DOHH2 (cell line): Measurements from ENCODE around the gene CSN1S1.

Experiments
- H3F3A ChIP-seq: fragments of 200-600 bp; sonication (generic), shearing (Covaris generic); 2 replicates; pipeline ENCODE4 v1.6.0; 2016; ENCODE audit warnings: antibody characterized with exemption, mild to moderate bottlenecking; ENCODE audit not compliant: control insufficient read depth, insufficient read depth
- H3K27ac ChIP-seq: fragments of 200-600 bp; sonication (generic); 2 replicates; pipeline ENCODE4 v1.5.1; 2014; ENCODE audit warnings: low read depth, mild to moderate bottlenecking, low read length, moderate library complexity
- H3K27me3 ChIP-seq: fragments of 200-600 bp; sonication (generic); 2 replicates; pipeline ENCODE4 v1.6.1; 2014; ENCODE audit warnings: mild to moderate bottlenecking, low read length, mixed read lengths; ENCODE audit not compliant: control insufficient read depth
- H3K36me3 ChIP-seq: fragments of 200-600 bp; sonication (generic); 2 replicates; pipeline ENCODE4 v1.6.1; 2014; ENCODE audit warnings: mild to moderate bottlenecking, low read length, moderate library complexity, mixed read lengths; ENCODE audit not compliant: control insufficient read depth
- H3K4me1 ChIP-seq: fragments of 200-600 bp; sonication (generic); 2 replicates; pipeline ENCODE4 v1.6.1; 2014; ENCODE audit warnings: mild to moderate bottlenecking, low read length, mixed read lengths; ENCODE audit not compliant: control insufficient read depth
- H3K4me2 ChIP-seq: fragments of 200-600 bp; sonication (generic); 2 replicates; pipeline ENCODE4 v1.6.0; 2014; ENCODE audit warnings: mild to moderate bottlenecking, low read length, moderate library complexity
- H3K4me3 ChIP-seq: fragments of 200-600 bp; sonication (generic); 2 replicates; pipeline ENCODE4 v1.5.1; 2014; ENCODE audit warnings: mild to moderate bottlenecking, low read length, mixed read lengths
- H3K79me2 ChIP-seq: fragments of 200-600 bp; sonication (generic); 2 replicates; pipeline ENCODE4 v1.6.1; 2014; ENCODE audit warnings: mild to moderate bottlenecking, low read length, mixed read lengths; ENCODE audit not compliant: control insufficient read depth
- H3K9me2 ChIP-seq: fragments of 200-600 bp; sonication (generic); replicated peaks from 2 replicates; pipeline ENCODE4 v1.6.1; 2014; ENCODE audit warnings: mild to moderate bottlenecking, low read length, mixed read lengths; ENCODE audit not compliant: control insufficient read depth
- H3K9me3 ChIP-seq: fragments of 200-600 bp; sonication (generic); 2 replicates; pipeline ENCODE4 v1.6.1; 2014; ENCODE audit warnings: antibody characterized with exemption, low read length, mixed read lengths; ENCODE audit not compliant: control insufficient read depth, insufficient read depth
- H4K20me1 ChIP-seq: fragments of 200-600 bp; sonication (generic); 2 replicates; pipeline ENCODE4 v1.6.0; 2014; ENCODE audit warnings: low read depth, mild to moderate bottlenecking, antibody characterized with exemption, low read length, moderate library complexity; ENCODE audit not compliant: control insufficient read depth, insufficient read depth
- CTCF ChIP-seq: fragments of 200-600 bp; sonication (generic); IDR thresholded peaks from one replicate; pipeline ENCODE4 v1.5.1; 2014; ENCODE audit warnings: antibody characterized with exemption, mild to moderate bottlenecking, low read depth, low read length; ENCODE audit not compliant: poor library complexity, severe bottlenecking
- EZH2phosphoT487 ChIP-seq: fragments of 200-600 bp; sonication (generic); IDR thresholded peaks from 2 replicates; pipeline ENCODE4 v1.6.1; 2017; ENCODE audit warnings: borderline replicate concordance, mild to moderate bottlenecking, antibody characterized with exemption, low read length, moderate library complexity, mixed read lengths

CSN1S1 gene

GRCh38 chr4:69991016-69991415 lies 60.1 kb downstream of the CSN1S1 start:
- Histone ChIP-seq H4K20me1 (no peaks in the 10 kb centered on the region), H3F3A (no peaks in the 10 kb centered on the region), H3K9me3 (no peaks in the 10 kb centered on the region), H3K9me2 (no peaks in the 10 kb centered on the region), H3K36me3 (no peaks in the 10 kb centered on the region), H3K4me1 (no peaks in the 10 kb centered on the region), H3K27ac (no peak overlapping the region), H3K4me2 (no peak overlapping the region), H3K27me3 (no peaks in the 10 kb centered on the region), H3K4me3 (no peak overlapping the region), H3K79me2 (no peaks in the 10 kb centered on the region)
- no peak for TF ChIP-seq CTCF
- TF ChIP-seq EZH2phosphoT487: no peak

- Histone ChIP-seq H3K4me3 (no peak overlapping the region), H3K4me2 (no peak overlapping the region), H3K36me3 (no peaks in the 10 kb centered on the region), H3K4me1 (no peaks in the 10 kb centered on the region), H3F3A (no peaks in the 10 kb centered on the region), H3K9me2 (no peaks in the 10 kb centered on the region), H3K27me3 (no peaks in the 10 kb centered on the region), H3K79me2 (no peaks in the 10 kb centered on the region), H3K9me3 (no peaks in the 10 kb centered on the region), H4K20me1 (no peaks in the 10 kb centered on the region), H3K27ac (no peak overlapping the region)
- TF ChIP-seq EZH2phosphoT487 (no peak), CTCF (no peak)
Measured at GRCh38 chr4:69994782-69995181, 63.9 kb downstream of the CSN1S1 start.

GRCh38 chr4:69995526-69996016 lies 64.7 kb downstream of the CSN1S1 start, which contains the start of gene STATH:
Gene STATH, plus strand, starts transcription at chr4:69995966. Its CDS starts 2,472 bp downstream, at chr4:69998438.
- H3K79me2 ChIP-seq: no peaks in the 10 kb centered on the region
- H3K27ac ChIP-seq: no peak within 1 kb of the TSS
- no peaks in the 10 kb centered on the region for H3K9me3 ChIP-seq
- H4K20me1 ChIP-seq: no peaks in the 10 kb centered on the region
- no peak within 1 kb of the TSS for H3K4me3 ChIP-seq
- H3K27me3 ChIP-seq: no peaks in the 10 kb centered on the region
- H3K9me2 ChIP-seq: no peaks in the 10 kb centered on the region
- no peaks in the 10 kb centered on the region for H3F3A ChIP-seq
- TF ChIP-seq EZH2phosphoT487 (no peak), CTCF (no peak)
- no peaks in the 10 kb centered on the region for H3K36me3 ChIP-seq
- no peak within 1 kb of the TSS for H3K4me2 ChIP-seq
- H3K4me1 ChIP-seq: no peaks in the 10 kb centered on the region
